Right cardiac atrium (tissue), 5 donors: ENCODE measurements around the gene GCLC. TPM values are rescaled to one million over a fixed set of nuclear protein-coding genes. Genes with fewer than 3 reads are reported as not detected.
A peak's percentile ranks its signal among the peaks of the same experiment; 100 is the strongest.

Experiments
- ATAC-seq, 2 donors: fragments of 200-7000 bp; cut with Tn5 transposase; one replicate each; pipeline versions ENCODE4 v1.8.0 to v1.9.1; 2020; ENCODE audit warnings: moderate library complexity in 2 of 2, mild to moderate bottlenecking in 1 of 2
- DNase-seq, 3 donors: peaks; one replicate each; pipeline ENCODE4 v3.0.0-alpha.2; 2020
- H3K27ac ChIP-seq: one replicate; pipeline ENCODE4 v1.5.1; 2013; ENCODE audit warnings: mild to moderate bottlenecking, low read length, control low read depth, moderate library complexity
- H3K27me3 ChIP-seq: one replicate; pipeline ENCODE4 v1.6.1; 2013; ENCODE audit not compliant: control insufficient read depth, insufficient read depth
- H3K4me1 ChIP-seq: one replicate; pipeline ENCODE4 v1.6.1; 2013; ENCODE audit warnings: low read length; ENCODE audit not compliant: control insufficient read depth, insufficient read depth
- H3K4me3 ChIP-seq: one replicate; pipeline ENCODE4 v1.5.1; 2013; ENCODE audit warnings: low read length, control low read depth
- H3K9me3 ChIP-seq: one replicate; pipeline ENCODE4 v1.6.1; 2013; ENCODE audit warnings: low read length; ENCODE audit not compliant: control insufficient read depth
- WGBS: extraction: QIAGEN DNeasy Blood & Tissue Kit; methylation state at CpG from one replicate; pipeline ENCODE4 v1.1.7; 2013; 5-methylcytosine and 5-hydroxymethylcytosine counted together
- intact Hi-C, 4 donors: fragments of 100-400 bp; cut with DNase I; formaldehyde crosslinking; loops; one replicate each; pipeline versions ENCODE4 v1.11.0 to v1.14.0; 2022 to 2023
- polyA plus RNA-seq: library from polyadenylated mRNA; stranded (reverse); fragments of 200-250 nt; gene quantifications from one replicate; pipeline ENCODE4 v1.2.3, GENCODE V29; 2013
- total RNA-seq, 4 donors: library from RNA; stranded (reverse); fragmentation: NEBNext Ultra II Directional; extraction: Animal tissue kit (Norgen Biotek cat#: 25700); gene quantifications; one replicate each; pipeline ENCODE4 v1.2.1, GENCODE V29; 2021
- donor health status: healthy with polysubstance abuse.
- donor health status: DM: no; HTN: yes; CAD: no.
- donor health status: DM: no; HTN: no; CAD: no.
- donor health status: DM: no; HTN: yes; CAD: no; lungs with severe emphysema.
- donor health status: DM: yes; HTN: yes; CAD: no.

Gene GCLC
- total and polyA plus RNA-seq, 5 donors = 9.8 to 29.9 (median 22.2) TPM

GRCh38 chr6:53469163-53469562 lies 75.7 kb downstream of the GCLC start:
- intact Hi-C loops = no loop called here
- H3K4me1 ChIP-seq = peaks cover 2% of the 10 kb centered on the region
- H3K9me3 ChIP-seq = no peaks in the 10 kb centered on the region
- no peak for DNase-seq
- WGBS = 48% methylated on average over 1 of the region's 1 CpG
- H3K27ac ChIP-seq = no peak overlapping the region
- H3K4me3 ChIP-seq = no peak overlapping the region
- H3K27me3 ChIP-seq = no peaks in the 10 kb centered on the region
- ATAC-seq = no peak

GRCh38 chr6:53466257-53466656 lies 78.6 kb downstream of the GCLC start:
- Histone ChIP-seq H3K4me3 (no peak overlapping the region), H3K27me3 (no peaks in the 10 kb centered on the region), H3K4me1 (peaks cover 2% of the 10 kb centered on the region), H3K27ac (no peak overlapping the region), H3K9me3 (no peaks in the 10 kb centered on the region)
- 42% methylated on average over 1 of the region's 1 CpG for WGBS
- DNase-seq (no peak), ATAC-seq (no peak)
- intact Hi-C loops = no loop called here

- Histone ChIP-seq H3K4me1 (peaks cover 2% of the 10 kb centered on the region), H3K27ac (peak overlapping the region; percentile 40), H3K4me3 (no peak overlapping the region), H3K9me3 (no peaks in the 10 kb centered on the region), H3K27me3 (no peaks in the 10 kb centered on the region)
- intact Hi-C loops = no loop called here
- 71% methylated on average over 5 of the region's 5 CpGs for WGBS
- DNase-seq (no peak), ATAC-seq (no peak)
Observed at GRCh38 chr6:53465732-53466131, 79.2 kb downstream of the GCLC start.

- DNase-seq = peak in 2 of 3 donors; percentile 50
- 66% methylated on average over 7 of the region's 7 CpGs for WGBS
- H3K4me1 ChIP-seq = peaks cover 2% of the 10 kb centered on the region
- peak; percentile 74 to 88 for ATAC-seq
- no peak overlapping the region for H3K4me3 ChIP-seq
- intact Hi-C loops = no loop called here
- no peaks in the 10 kb centered on the region for H3K9me3 ChIP-seq
- H3K27ac ChIP-seq = peak overlapping the region; percentile 52
- H3K27me3 ChIP-seq = no peaks in the 10 kb centered on the region
Observed at GRCh38 chr6:53464927-53465460, 79.9 kb downstream of the GCLC start.

- ATAC-seq (no peak), DNase-seq (no peak)
- H3K4me3 ChIP-seq = no peak overlapping the region
- H3K4me1 ChIP-seq = peaks cover 2% of the 10 kb centered on the region
- H3K9me3 ChIP-seq = no peaks in the 10 kb centered on the region
- intact Hi-C loops = no loop called here
- H3K27me3 ChIP-seq = no peaks in the 10 kb centered on the region
- 78% methylated on average over 5 of the region's 5 CpGs for WGBS
- H3K27ac ChIP-seq = peak overlapping the region; percentile 52
Observed at GRCh38 chr6:53464483-53464882, 80.4 kb downstream of the GCLC start.

- DNase-seq (no peak), ATAC-seq (peak in 1 of 2 donors; percentile 72)
- no peaks in the 10 kb centered on the region for H3K27me3 ChIP-seq
- H3K27ac ChIP-seq = no peak overlapping the region
- H3K4me3 ChIP-seq = no peak overlapping the region
- no peaks in the 10 kb centered on the region for H3K9me3 ChIP-seq
- peaks cover 2% of the 10 kb centered on the region for H3K4me1 ChIP-seq
- intact Hi-C loops = no loop called here
- WGBS = 33% methylated on average over 5 of the region's 5 CpGs
Observed at GRCh38 chr6:53461696-53462095, 83.2 kb downstream of the GCLC start.

GRCh38 chr6:53461041-53461656 lies 83.8 kb downstream of the GCLC start:
- Histone ChIP-seq H3K27ac (no peak overlapping the region), H3K27me3 (no peaks in the 10 kb centered on the region), H3K4me3 (no peak overlapping the region), H3K9me3 (no peaks in the 10 kb centered on the region), H3K4me1 (peaks cover 2% of the 10 kb centered on the region)
- 76% methylated on average over 1 of the region's 1 CpG for WGBS
- DNase-seq (no peak), ATAC-seq (no peak)
- intact Hi-C loops = no loop called here

- 83% methylated on average over 3 of the region's 3 CpGs for WGBS
- intact Hi-C loops = no loop called here
- H3K4me1 ChIP-seq = no peaks in the 10 kb centered on the region
- H3K27me3 ChIP-seq = no peaks in the 10 kb centered on the region
- no peak for ATAC-seq
- H3K4me3 ChIP-seq = no peak overlapping the region
- H3K27ac ChIP-seq = no peak overlapping the region
- H3K9me3 ChIP-seq = no peaks in the 10 kb centered on the region
- no peak for DNase-seq
Observed at GRCh38 chr6:53458105-53458866, 86.6 kb downstream of the GCLC start.

- 74% methylated on average over 1 of the region's 1 CpG for WGBS
- Histone ChIP-seq H3K4me3 (no peak overlapping the region), H3K9me3 (no peaks in the 10 kb centered on the region), H3K27me3 (no peaks in the 10 kb centered on the region), H3K27ac (no peak overlapping the region), H3K4me1 (no peaks in the 10 kb centered on the region)
- intact Hi-C loops = no loop called here
- ATAC-seq = no peak
- no peak for DNase-seq
Observed at GRCh38 chr6:53456809-53457208, 88.1 kb downstream of the GCLC start.

GRCh38 chr6:53455678-53456077 lies 89.2 kb downstream of the GCLC start:
- H3K27me3 ChIP-seq = no peaks in the 10 kb centered on the region
- H3K4me3 ChIP-seq = no peak overlapping the region
- no peaks in the 10 kb centered on the region for H3K4me1 ChIP-seq
- intact Hi-C loops = no loop called here
- 96% methylated on average over 1 of the region's 1 CpG for WGBS
- DNase-seq (no peak), ATAC-seq (no peak)
- no peaks in the 10 kb centered on the region for H3K9me3 ChIP-seq
- H3K27ac ChIP-seq = no peak overlapping the region

- no peak for ATAC-seq
- no peak overlapping the region for H3K4me3 ChIP-seq
- no peaks in the 10 kb centered on the region for H3K27me3 ChIP-seq
- intact Hi-C loops = no loop called here
- 81% methylated on average over 3 of the region's 3 CpGs for WGBS
- no peak overlapping the region for H3K27ac ChIP-seq
- no peak for DNase-seq
- no peaks in the 10 kb centered on the region for H3K9me3 ChIP-seq
- no peaks in the 10 kb centered on the region for H3K4me1 ChIP-seq
Observed at GRCh38 chr6:53451165-53451564, 93.7 kb downstream of the GCLC start.
